MM.1S (cell line): ENCODE data around the gene SCNN1B.

Experiments
- DNase-seq: peaks from one replicate; pipeline ENCODE4 v3.0.0-alpha.2; 2015
- H2AFZ ChIP-seq: fragments of 300-600 bp; sonication (generic); 2 replicates; pipeline ENCODE4 v1.6.0; 2016; ENCODE audit warnings: antibody characterized with exemption, low read length
- H3F3A ChIP-seq: fragments of 300-600 bp; sonication (generic); 2 replicates; pipeline ENCODE4 v1.6.1; 2016; ENCODE audit warnings: mild to moderate bottlenecking, antibody characterized with exemption, low read length, moderate library complexity, mixed read lengths; ENCODE audit not compliant: insufficient read depth
- H3K27ac ChIP-seq: fragments of 300-600 bp; sonication (generic); 2 replicates; pipeline ENCODE4 v1.5.1; 2016; ENCODE audit warnings: mild to moderate bottlenecking, low read length
- H3K27me3 ChIP-seq: fragments of 300-600 bp; sonication (generic); replicated peaks from 2 replicates; pipeline ENCODE4 v1.6.0; 2016; ENCODE audit warnings: low read length; ENCODE audit not compliant: insufficient read depth
- H3K36me3 ChIP-seq: fragments of 300-600 bp; sonication (generic); replicated peaks from 2 replicates; pipeline ENCODE4 v1.6.1; 2016; ENCODE audit warnings: mild to moderate bottlenecking, low read length, mixed read lengths; ENCODE audit not compliant: insufficient read depth
- H3K4me1 ChIP-seq: fragments of 300-600 bp; sonication (generic); 2 replicates; pipeline ENCODE4 v1.6.1; 2016; ENCODE audit warnings: low read length, mixed read lengths
- H3K4me2 ChIP-seq: fragments of 300-600 bp; sonication (generic); 2 replicates; pipeline ENCODE4 v1.6.0; 2016; ENCODE audit warnings: low read depth, low read length
- H3K4me3 ChIP-seq: fragments of 300-600 bp; sonication (generic); 2 replicates; pipeline ENCODE4 v1.5.1; 2016; ENCODE audit warnings: low read length, mixed read lengths
- H3K79me2 ChIP-seq: fragments of 300-600 bp; sonication (generic); 2 replicates; pipeline ENCODE4 v1.6.1; 2016; ENCODE audit warnings: mixed run types, low read length, mixed read lengths
- H3K9ac ChIP-seq: fragments of 300-600 bp; sonication (generic); 2 replicates; pipeline ENCODE4 v1.6.1; 2016; ENCODE audit warnings: low read length, mixed read lengths
- H3K9me2 ChIP-seq: fragments of 300-600 bp; sonication (generic); replicated peaks from 2 replicates; pipeline ENCODE4 v1.6.1; 2016; ENCODE audit warnings: mild to moderate bottlenecking, low read length, mixed read lengths; ENCODE audit not compliant: insufficient read depth
- H3K9me3 ChIP-seq: fragments of 300-600 bp; sonication (generic); replicated peaks from 2 replicates; pipeline ENCODE4 v1.6.1; 2016; ENCODE audit warnings: mild to moderate bottlenecking, low read length, mixed read lengths; ENCODE audit not compliant: insufficient read depth
- H4K20me1 ChIP-seq: fragments of 300-600 bp; sonication (generic); 2 replicates; pipeline ENCODE4 v1.6.1; 2016; ENCODE audit warnings: mild to moderate bottlenecking, low read length, moderate library complexity, mixed read lengths; ENCODE audit not compliant: insufficient read depth
- CTCF ChIP-seq: fragments of 300-600 bp; sonication (generic); IDR thresholded peaks from 2 replicates; pipeline ENCODE4 v1.5.1; 2016; ENCODE audit warnings: antibody characterized with exemption, low read length, mixed read lengths
- EZH2 ChIP-seq: fragments of 300-600 bp; sonication (generic); optimal IDR thresholded peaks from 2 replicates; pipeline ENCODE3; 2017; ENCODE audit warnings: low read depth, mild to moderate bottlenecking, antibody characterized with exemption, low read length, mixed read lengths
- EZH2phosphoT487 ChIP-seq: fragments of 300-600 bp; sonication (generic); IDR thresholded peaks from 2 replicates; pipeline ENCODE4 v1.6.1; 2018; ENCODE audit warnings: antibody characterized with exemption, low read length

Gene SCNN1B

GRCh38 chr16:23408823-23409298 is 106.8 kb downstream of the SCNN1B start:
- no peak for DNase-seq
- H3K27me3 ChIP-seq, result no peaks in the 10 kb centered on the region
- no peak overlapping the region for H2AFZ ChIP-seq
- no peak overlapping the region for H3K27ac ChIP-seq
- peaks cover 31% of the 10 kb centered on the region for H3F3A ChIP-seq
- H4K20me1 ChIP-seq, result no peaks in the 10 kb centered on the region
- no peak overlapping the region for H3K4me2 ChIP-seq
- no peaks in the 10 kb centered on the region for H3K9me2 ChIP-seq
- no peak overlapping the region for H3K4me3 ChIP-seq
- H3K9me3 ChIP-seq, result no peaks in the 10 kb centered on the region
- TF ChIP-seq CTCF (no peak), EZH2phosphoT487 (no peak), EZH2 (no peak)
- H3K79me2 ChIP-seq, result no peaks in the 10 kb centered on the region
- no peak overlapping the region for H3K9ac ChIP-seq
- peaks cover 39% of the 10 kb centered on the region for H3K4me1 ChIP-seq
- H3K36me3 ChIP-seq, result no peaks in the 10 kb centered on the region

- Histone ChIP-seq H3K27me3 (no peaks in the 10 kb centered on the region), H3K9me2 (no peaks in the 10 kb centered on the region), H2AFZ (no peak overlapping the region), H4K20me1 (no peaks in the 10 kb centered on the region), H3K79me2 (no peaks in the 10 kb centered on the region), H3K36me3 (no peaks in the 10 kb centered on the region), H3K4me1 (peaks cover 32% of the 10 kb centered on the region), H3K27ac (no peak overlapping the region), H3F3A (peaks cover 25% of the 10 kb centered on the region), H3K9me3 (no peaks in the 10 kb centered on the region), H3K4me3 (no peak overlapping the region), H3K9ac (no peak overlapping the region), H3K4me2 (no peak overlapping the region)
- TF ChIP-seq CTCF (no peak), EZH2 (no peak), EZH2phosphoT487 (no peak)
- no peak for DNase-seq
These were observed 107.4 kb downstream of the SCNN1B start for GRCh38 chr16:23409522-23409921.

GRCh38 chr16:23410176-23410575 is 108.1 kb downstream of the SCNN1B start:
- Histone ChIP-seq H3K9me3 (no peaks in the 10 kb centered on the region), H3K9me2 (no peaks in the 10 kb centered on the region), H3K27me3 (no peaks in the 10 kb centered on the region), H3F3A (peaks cover 19% of the 10 kb centered on the region), H3K4me3 (no peak overlapping the region), H3K4me2 (no peak overlapping the region), H3K79me2 (no peaks in the 10 kb centered on the region), H3K27ac (no peak overlapping the region), H2AFZ (no peak overlapping the region), H3K4me1 (peaks cover 26% of the 10 kb centered on the region), H4K20me1 (no peaks in the 10 kb centered on the region), H3K36me3 (no peaks in the 10 kb centered on the region), H3K9ac (no peak overlapping the region)
- no peak for DNase-seq
- TF ChIP-seq CTCF (no peak), EZH2 (no peak), EZH2phosphoT487 (no peak)

- no peak overlapping the region for H3K4me3 ChIP-seq
- DNase-seq, result no peak
- H3K36me3 ChIP-seq, result no peaks in the 10 kb centered on the region
- H3K4me1 ChIP-seq, result no peaks in the 10 kb centered on the region
- H3K27ac ChIP-seq, result no peak overlapping the region
- H3K27me3 ChIP-seq, result no peaks in the 10 kb centered on the region
- no peak overlapping the region for H3K4me2 ChIP-seq
- TF ChIP-seq EZH2phosphoT487, result no peak
- TF ChIP-seq CTCF, result no peak
- TF ChIP-seq EZH2, result no peak
- no peaks in the 10 kb centered on the region for H3K9me2 ChIP-seq
- no peaks in the 10 kb centered on the region for H3F3A ChIP-seq
- H3K9me3 ChIP-seq, result no peaks in the 10 kb centered on the region
- H4K20me1 ChIP-seq, result no peaks in the 10 kb centered on the region
- no peak overlapping the region for H2AFZ ChIP-seq
- no peak overlapping the region for H3K9ac ChIP-seq
- H3K79me2 ChIP-seq, result no peaks in the 10 kb centered on the region
These were observed 112.6 kb downstream of the SCNN1B start for GRCh38 chr16:23414731-23415130.
